Activated naive CD4-positive, alpha-beta T cell treated with anti-CD3 and anti-CD28 coated beads, Interleukin-2, amount 50 U/mL, for 72 hours (primary cell): ENCODE measurements around the gene SEC14L1. TPM values are rescaled to one million over a fixed set of nuclear protein-coding genes. Genes with fewer than 3 reads are reported as not detected.
"Not testable (repeated sequence)": the region's sequence is repeated elsewhere in the genome, so short reads cannot be mapped to it uniquely, and the experiment has no call there.

Experiments
- ATAC-seq, 2 donors: fragments of 150-1000 bp; cut with Tn5 transposase; 2 replicates each; pipeline ENCODE4 v1.10.0; 2021; ENCODE audit warnings: mild to moderate bottlenecking in 2 of 2, moderate library complexity in 2 of 2
- DNase-seq, 2 donors: peaks; one replicate each; pipeline ENCODE4 v3.0.0; 2021 to 2022; ENCODE audit warnings: low spot score in 2 of 2
- H3K27ac Mint-ChIP-seq, 2 donors: one replicate each; pipeline ENCODE4 v1.8.0; 2022; ENCODE audit warnings: mild to moderate bottlenecking in 2 of 2, mixed read lengths in 2 of 2
- H3K36me3 Mint-ChIP-seq, 2 donors: one replicate each; pipeline ENCODE4 v1.8.0; 2022; ENCODE audit warnings: mixed read lengths in 2 of 2
- H3K9me3 Mint-ChIP-seq, 2 donors: one replicate each; pipeline ENCODE4 v1.8.0; 2022; ENCODE audit warnings: mixed read lengths in 2 of 2
- total RNA-seq, 2 donors: library from RNA; stranded (reverse); gene quantifications; one replicate each; pipeline ENCODE4 v1.2.3, GENCODE V29; 2022

Gene SEC14L1
- 100 to 1,000 TPM in 1 of 2 donors, 10 to 100 TPM in 1; 53.4 to 103 TPM for total RNA-seq

- peaks cover 4 to 44% of the 10 kb centered on the region in 2 donors for H3K36me3 Mint-ChIP-seq
- peak; percentile 38 to 63 for ATAC-seq
- peak within 1 kb of the TSS; percentile 96 to 97 for H3K27ac Mint-ChIP-seq
- DNase-seq = peak; percentile 46 to 66
- peaks cover 0 to 10% of the 10 kb centered on the region in 2 donors for H3K9me3 Mint-ChIP-seq
Observed at GRCh38 chr17:77140878-77141767, at the start of gene SEC14L1. SEC14L1 (plus strand) TSS chr17:77140969; CDS start chr17:77143597, 2,628 bp downstream.

GRCh38 chr17:77092025-77092424 is 48.7 kb upstream of the SEC14L1 start:
- ATAC-seq (no peak), DNase-seq (no peak)
- Mint-ChIP-seq H3K27ac (peak overlapping the region; percentile 37 to 100), H3K9me3 (peaks cover 3 to 4% of the 10 kb centered on the region in 2 donors), H3K36me3 (peaks cover 38 to 53% of the 10 kb centered on the region in 2 donors)

GRCh38 chr17:77095461-77095860 is 45.3 kb upstream of the SEC14L1 start:
- H3K36me3 Mint-ChIP-seq = peaks cover 18 to 31% of the 10 kb centered on the region in 2 donors
- no peak for ATAC-seq

GRCh38 chr17:77096570-77097214 is 44.1 kb upstream of the SEC14L1 start:
- Mint-ChIP-seq H3K9me3 (no peaks in the 10 kb centered on the region), H3K27ac (peak overlapping the region; percentile 26 to 33), H3K36me3 (peaks cover 12 to 21% of the 10 kb centered on the region in 2 donors)
- peak; percentile 51 to 65 for ATAC-seq
- no peak for DNase-seq

More at GRCh38 chr17:77095461-77095860, 45.3 kb upstream of the SEC14L1 start:
- no peaks in the 10 kb centered on the region for H3K9me3 Mint-ChIP-seq
- DNase-seq = no peak
- peak overlapping the region; percentile 62 to 79 for H3K27ac Mint-ChIP-seq

GRCh38 chr17:77097631-77098180 is 43.1 kb upstream of the SEC14L1 start:
- ATAC-seq (no peak), DNase-seq (no peak)
- peaks cover 6 to 13% of the 10 kb centered on the region in 2 donors for H3K36me3 Mint-ChIP-seq
- H3K27ac Mint-ChIP-seq = peak overlapping the region; percentile 72 to 81
- H3K9me3 Mint-ChIP-seq = no peaks in the 10 kb centered on the region

- Mint-ChIP-seq H3K9me3 (no peaks in the 10 kb centered on the region), H3K27ac (peak overlapping the region; percentile 44 to 72), H3K36me3 (peaks cover 0 to 7% of the 10 kb centered on the region in 2 donors)
- no peak for ATAC-seq
- no peak for DNase-seq
Observed at GRCh38 chr17:77098884-77099545, 41.8 kb upstream of the SEC14L1 start.

GRCh38 chr17:77099997-77100396 is 40.8 kb upstream of the SEC14L1 start:
- DNase-seq (no peak), ATAC-seq (no peak)
- Mint-ChIP-seq H3K9me3 (no peaks in the 10 kb centered on the region), H3K27ac (no peak overlapping the region), H3K36me3 (peaks cover 0 to 7% of the 10 kb centered on the region in 2 donors)

GRCh38 chr17:77101521-77102410 is 39.0 kb upstream of the SEC14L1 start:
- Mint-ChIP-seq H3K9me3 (no peaks in the 10 kb centered on the region), H3K36me3 (peaks cover 0 to 4% of the 10 kb centered on the region in 2 donors), H3K27ac (no peak overlapping the region)
- DNase-seq = no peak
- ATAC-seq = no peak

- not testable (repeated sequence) for H3K27ac Mint-ChIP-seq, H3K36me3 Mint-ChIP-seq, ATAC-seq
Observed at GRCh38 chr17:77102411-77103134, 38.2 kb upstream of the SEC14L1 start.

GRCh38 chr17:77105706-77106105 is 35.1 kb upstream of the SEC14L1 start:
- peaks cover 0 to 6% of the 10 kb centered on the region in 2 donors for H3K36me3 Mint-ChIP-seq
- H3K27ac Mint-ChIP-seq = peak overlapping the region; percentile 8 to 58
- ATAC-seq (no peak), DNase-seq (no peak)
- H3K9me3 Mint-ChIP-seq = no peaks in the 10 kb centered on the region

More at GRCh38 chr17:77102411-77103134, 38.2 kb upstream of the SEC14L1 start:
- not testable (repeated sequence) for DNase-seq, H3K9me3 Mint-ChIP-seq

- peaks cover 0 to 6% of the 10 kb centered on the region in 2 donors for H3K36me3 Mint-ChIP-seq
- peak in 1 of 2 donors; percentile 41 for ATAC-seq
- no peaks in the 10 kb centered on the region for H3K9me3 Mint-ChIP-seq
- peak overlapping the region in 1 of 2 donors; percentile 39 for H3K27ac Mint-ChIP-seq
- DNase-seq = no peak
Observed at GRCh38 chr17:77106874-77107358, 33.9 kb upstream of the SEC14L1 start.

GRCh38 chr17:77107506-77108433 is 33.0 kb upstream of the SEC14L1 start:
- Mint-ChIP-seq H3K36me3 (peaks cover 0 to 6% of the 10 kb centered on the region in 2 donors), H3K9me3 (no peaks in the 10 kb centered on the region), H3K27ac (peak overlapping the region in 1 of 2 donors; percentile 14)
- peak in 1 of 2 donors; percentile 58 for DNase-seq
- ATAC-seq = peak; percentile 13 to 63

- ATAC-seq = no peak
- no peak for DNase-seq
- Mint-ChIP-seq H3K27ac (no peak overlapping the region), H3K9me3 (no peaks in the 10 kb centered on the region), H3K36me3 (peaks cover 0 to 6% of the 10 kb centered on the region in 2 donors)
Observed at GRCh38 chr17:77109159-77109759, 31.5 kb upstream of the SEC14L1 start.
